GM18511 (cell line): ENCODE results near the gene ATG9A.

Experiments used
- ATAC-seq: cut with Tn5 transposase; IDR thresholded peaks from one replicate; pipeline ENCODE4 v1.9.1; 2021; ENCODE audit warnings: mild to moderate bottlenecking, moderate library complexity; ENCODE audit not compliant: unreplicated experiment

ATG9A gene

DNA sequence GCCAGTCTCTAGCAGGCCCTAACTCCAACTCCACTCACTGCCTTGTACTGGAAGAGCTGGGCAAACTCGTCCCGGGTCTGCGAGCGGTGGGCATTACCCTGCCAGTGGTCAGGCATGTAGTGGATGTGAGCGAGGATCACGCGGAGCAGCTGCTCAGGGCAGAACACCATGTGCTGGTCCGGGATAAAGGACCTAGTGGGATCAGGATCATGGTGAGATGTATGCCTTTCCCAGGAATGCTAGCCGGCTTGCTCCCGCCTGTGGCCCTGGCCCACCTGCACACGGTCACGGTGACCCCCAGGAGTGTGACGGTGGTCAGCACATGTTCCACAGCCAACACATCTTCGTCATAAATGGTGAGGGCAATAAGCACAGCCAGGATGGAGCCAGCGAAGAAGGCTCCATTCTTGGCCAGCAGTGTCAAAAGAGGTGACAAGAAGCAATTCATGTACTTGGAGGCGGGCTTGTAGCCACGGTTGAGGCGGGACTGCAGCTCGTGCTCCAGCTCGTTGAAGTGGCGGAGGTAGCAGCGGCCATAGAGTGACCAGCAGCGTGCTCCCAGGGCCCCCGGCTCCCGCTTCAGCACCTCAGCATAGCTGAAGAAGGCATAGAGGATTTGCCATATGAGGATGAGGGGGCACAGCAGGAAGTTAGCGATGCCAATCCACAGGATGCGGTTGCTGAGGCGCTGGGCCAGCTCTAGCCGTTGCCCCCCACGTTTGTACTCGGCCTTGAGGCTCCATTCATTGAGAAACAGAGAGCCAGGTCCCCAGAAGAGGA, 5.4 kb downstream of the ATG9A start:
- ATAC-seq, result no peak

DNA sequence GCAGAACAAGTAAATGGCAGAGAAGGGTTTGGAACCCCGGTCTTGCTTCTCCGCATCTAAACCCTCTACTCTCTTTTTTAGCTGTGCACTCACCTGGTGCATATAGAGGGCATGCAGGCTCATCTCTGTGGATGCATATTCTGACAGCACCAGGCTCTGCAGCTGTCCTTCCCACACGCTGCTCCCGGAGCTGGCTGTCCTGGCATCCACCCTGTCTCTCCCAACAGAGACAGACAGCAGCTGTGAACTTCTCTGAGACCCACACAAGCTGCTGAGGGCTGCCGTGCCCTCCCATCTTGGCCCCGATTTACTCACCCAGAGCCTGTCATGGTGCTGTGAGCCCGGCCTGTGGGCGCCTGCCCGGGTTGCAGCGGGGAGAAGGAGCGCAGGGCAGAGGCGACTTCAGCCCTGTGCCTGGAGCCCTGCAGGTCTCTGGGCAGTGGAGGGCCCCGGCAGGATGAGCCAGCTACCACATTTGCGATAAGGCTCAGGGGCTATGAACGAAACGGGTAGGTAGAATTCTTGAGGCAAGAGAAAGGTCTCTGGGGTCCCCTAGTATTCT, 7.4 kb downstream of the ATG9A start:
- no peak for ATAC-seq

DNA sequence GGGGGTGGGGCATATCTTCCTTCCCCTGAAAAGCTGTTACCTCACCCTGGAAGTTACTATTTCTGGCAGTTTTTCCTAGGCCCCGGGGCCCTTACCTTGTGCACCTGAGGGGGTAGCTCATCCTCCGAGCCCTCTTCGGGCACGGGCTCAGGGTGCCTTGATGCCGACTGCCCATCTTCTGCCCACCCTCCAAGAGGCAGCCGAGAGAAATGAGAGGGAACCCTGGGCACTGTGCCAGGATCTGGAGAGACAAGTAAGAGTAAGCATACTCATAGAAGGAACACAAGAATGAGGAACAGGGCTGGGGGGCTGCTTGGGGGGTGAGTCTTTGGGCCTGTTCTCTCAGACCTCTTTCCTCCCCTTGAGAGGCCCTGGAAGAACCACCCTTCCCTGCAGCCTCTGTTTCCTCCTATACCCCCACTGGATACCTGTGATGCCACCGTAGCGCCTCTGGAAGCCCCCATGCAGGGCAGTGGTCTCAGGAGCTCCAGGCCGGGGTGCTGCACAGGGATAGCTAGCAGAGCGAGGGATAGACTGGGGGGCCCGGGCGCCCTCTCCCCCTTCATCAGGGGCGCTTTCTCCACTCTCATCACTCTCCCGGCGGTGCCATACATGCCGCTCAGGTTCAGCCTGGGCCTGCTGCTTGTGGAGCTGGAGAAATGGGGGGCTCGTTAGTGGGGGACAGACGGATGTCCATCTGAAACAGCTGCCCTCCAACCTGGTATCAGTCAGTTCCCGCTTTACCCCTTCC, 8.6 kb downstream of the ATG9A start:
- ATAC-seq, result no peak

DNA sequence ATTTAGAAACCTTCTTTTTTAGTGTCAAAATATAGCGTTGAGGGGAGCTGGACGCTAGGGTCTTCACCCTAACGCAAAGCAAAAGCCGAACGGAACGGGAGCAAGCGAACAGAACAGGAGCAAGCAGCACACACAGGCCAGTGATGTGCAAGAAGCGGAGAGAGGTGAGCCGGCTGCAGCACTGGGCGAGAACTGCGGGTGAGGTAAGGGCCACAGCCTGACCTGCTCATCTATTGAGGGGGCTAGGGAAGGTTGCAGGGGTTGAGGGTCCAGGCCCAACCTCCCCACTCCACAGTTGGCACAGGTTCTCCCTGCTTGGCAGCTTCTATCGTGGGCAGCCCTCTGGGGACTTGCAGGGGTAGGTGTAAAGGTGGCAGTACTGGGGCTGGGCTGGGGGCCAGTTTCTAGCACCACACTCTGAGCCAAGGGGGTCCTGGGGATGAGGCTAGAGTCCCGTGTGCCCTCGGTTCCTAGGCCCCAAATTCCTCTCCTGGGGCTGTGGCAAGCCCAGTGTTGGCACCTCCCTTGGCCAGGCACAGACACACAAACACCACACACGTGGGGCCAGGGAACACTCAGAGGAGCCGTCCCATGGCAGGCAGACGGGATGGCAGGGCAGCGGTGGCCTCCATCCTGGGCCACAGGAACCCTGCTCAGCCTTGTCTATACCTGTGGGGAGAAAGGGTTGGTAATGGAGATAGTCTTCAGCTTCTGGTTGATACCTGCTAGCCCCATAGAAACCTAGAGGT, 9.5 kb downstream of the ATG9A start:
- no peak for ATAC-seq

DNA sequence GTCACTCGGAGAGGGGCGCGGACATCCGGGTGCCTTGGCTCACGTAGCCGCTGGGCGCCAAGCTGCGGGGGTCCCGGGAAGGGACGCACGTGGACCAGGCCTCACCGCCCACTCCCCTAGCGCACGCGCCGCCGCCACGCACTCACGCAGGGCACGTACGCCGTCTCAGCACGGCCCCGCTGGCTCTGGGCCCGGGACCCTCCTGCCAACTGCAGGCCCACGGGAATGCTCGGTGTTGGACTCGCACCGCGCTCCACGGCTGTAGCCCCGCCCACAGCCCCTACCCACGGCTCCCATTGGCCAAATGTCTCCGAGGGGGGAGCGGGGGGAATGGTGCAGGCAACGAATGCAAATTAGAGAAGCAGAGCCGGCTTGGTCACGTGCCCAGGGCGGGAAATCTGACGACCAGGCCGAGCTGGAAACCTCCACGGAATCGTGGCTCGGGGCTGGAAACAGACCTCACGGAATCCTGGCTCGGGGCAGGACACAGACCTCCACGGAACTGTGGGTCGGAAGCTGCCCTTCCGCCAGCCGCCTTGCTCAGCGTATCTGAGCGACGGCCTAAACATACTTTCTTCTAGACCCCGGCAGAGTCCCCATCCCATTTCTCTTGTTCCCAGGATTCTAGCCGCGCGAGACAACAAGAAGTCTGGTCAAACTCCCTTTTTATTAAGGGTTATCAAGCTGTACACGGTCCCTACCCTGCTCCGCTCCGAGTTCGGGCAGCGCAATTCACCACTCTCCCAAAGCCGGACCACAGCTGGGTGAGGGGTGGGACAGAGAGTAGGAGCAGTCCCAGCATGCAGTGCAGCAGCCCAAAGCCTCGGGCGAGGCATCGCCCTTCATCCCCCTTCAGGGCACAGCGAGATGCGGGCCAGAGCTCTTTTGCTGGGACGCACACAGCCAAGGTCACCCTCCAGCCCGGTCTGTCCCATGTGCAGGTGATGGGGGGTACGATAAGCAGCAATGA, 10.4 kb downstream of the ATG9A start, which contains the start of gene ABCB6:
ABCB6 (minus strand) TSS at position 227 of the 970 bp plus-strand sequence. CDS start 285 bp downstream, outside the sequence.
- peak; percentile 78 for ATAC-seq

DNA sequence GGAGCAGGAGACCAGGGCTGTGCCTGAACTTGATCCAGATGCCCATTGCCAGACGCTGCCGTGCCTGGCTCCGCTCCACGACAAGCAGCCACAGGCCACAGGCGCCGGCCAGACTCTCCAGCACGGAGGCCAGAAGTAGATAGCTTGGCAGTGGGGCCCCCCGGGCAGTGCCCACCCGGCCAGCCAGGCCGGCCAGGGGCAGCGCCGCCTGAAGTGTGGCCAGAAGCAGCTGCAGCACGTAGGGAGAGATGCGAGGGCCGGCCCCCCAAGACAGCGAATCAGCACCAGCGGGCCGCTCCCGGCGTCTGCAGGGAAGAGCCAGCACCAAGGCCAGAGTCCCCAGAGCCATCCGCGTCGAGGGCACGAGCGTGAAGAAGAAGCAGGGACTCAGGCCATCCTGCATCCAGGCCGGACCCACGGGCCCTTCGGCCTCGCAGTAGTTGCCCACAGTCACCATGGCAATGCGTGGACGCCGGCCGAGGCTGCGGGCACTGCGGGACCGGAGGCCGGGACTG, 11.2 kb downstream of the ATG9A start:
- peak; percentile 40 for ATAC-seq

DNA sequence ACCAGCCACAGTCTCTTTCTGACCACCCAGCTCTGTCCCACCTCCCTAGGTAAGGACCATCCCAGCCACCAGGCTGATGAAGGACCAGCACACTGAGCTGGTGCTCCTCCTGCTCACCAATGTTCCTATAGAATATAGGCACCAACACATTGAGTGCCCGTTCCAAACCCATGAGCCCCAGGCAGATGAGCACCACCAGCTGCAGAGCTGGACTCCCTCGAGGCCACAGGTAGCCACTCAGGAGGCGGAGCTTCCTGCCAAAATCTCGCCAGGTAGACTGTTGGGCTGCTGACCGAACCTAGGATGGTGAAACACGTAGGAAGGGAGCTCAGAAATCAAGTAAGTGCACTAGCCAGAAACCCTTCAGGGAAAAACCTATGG, 12.9 kb downstream of the ATG9A start:
- no peak for ATAC-seq

DNA sequence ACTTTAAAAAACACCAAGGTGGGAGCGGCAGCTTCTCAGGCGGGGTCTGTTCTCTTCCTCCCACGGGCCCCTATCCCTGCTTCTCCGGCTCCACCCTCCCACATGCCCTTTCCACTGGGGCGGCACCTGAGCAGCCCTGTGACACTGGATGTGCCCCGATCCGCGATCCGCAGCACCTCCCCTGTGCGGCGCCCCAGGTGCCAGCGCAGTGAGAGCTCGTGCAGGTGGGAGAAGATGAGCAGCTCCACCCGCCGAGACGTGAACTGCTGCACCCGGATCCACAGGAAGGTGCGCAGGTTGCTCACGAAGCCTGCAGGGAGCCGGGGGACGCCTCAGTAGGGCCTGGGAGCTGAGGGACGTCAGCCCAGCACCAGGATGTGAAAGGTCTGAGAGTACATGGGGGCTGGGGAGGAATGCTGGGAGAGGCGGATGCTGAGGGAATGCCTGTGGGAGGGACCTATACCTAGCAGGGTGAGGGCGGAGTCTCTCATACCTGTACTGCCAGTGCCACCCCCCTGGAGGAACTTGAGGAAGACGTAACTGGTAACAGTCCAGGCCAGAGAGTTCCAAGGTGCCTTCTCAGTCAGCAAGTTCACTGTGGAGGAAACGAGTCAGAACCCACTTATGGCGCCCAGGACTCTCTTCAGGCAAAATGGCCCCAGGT, 13.4 kb downstream of the ATG9A start:
- no peak for ATAC-seq

DNA sequence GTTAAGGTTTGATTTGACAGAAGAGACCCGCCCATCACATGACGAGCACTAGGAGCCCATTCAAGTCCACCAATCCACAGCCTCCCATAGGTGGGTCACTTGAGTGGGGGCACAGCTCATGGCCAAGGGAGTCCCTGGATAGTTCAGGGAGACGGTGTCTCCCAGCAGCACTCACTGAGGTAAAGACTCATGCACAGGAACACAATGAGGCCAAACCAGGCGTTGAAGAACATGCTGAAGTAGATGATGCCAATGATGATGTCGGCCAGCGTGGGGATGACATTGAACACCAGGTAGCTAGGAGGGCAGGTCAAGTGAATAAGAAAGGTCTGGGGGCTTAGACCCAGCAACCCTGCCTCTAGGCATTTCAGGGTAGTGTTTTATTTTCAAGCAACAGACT, 14.7 kb downstream of the ATG9A start:
- no peak for ATAC-seq

DNA sequence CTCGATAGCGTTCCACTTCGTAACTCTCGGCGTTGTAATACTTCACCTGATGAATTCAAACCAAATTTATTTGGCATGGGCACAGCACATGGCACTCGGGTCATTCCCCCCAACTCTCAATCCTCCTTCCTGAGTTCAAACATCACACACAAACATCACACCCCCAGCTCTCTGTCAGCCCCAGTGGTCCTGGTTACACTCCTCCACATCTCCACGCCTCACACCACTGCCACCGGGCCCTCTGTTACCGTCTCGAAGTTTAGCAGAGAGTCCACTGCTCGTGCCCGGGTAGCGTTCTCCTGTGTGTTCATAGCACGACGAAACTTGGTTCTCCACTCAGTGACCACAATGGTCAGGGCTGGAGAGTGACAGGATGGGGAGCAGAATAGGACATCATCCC, 15.3 kb downstream of the ATG9A start:
- no peak for ATAC-seq

DNA sequence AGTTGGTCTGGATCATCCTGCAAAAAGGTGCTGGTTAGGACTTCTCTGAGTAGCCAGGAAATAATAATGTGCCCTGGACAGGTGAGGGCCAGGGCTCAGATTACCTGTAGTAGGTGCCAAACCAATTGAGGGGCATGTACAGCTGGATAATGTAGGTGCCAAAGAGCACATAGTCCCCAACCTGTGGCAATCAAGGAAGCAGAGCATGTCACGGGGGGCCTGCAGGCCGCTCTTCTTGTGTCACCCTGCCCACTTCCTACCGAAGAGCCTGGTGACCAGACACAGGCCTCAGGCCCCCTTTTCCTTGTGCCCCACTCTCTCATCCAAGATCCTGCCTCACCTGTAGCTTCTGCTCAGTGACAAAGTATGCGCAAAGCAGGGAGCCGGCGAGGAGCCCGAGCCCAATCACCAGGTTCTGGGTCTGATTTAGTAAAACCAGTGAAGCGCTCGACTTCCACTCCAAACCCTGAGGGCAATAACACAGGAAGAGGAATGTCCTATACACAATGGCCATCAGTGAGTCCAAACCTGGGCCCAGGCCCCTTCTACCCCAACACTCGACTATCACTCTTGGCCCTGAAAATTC, 15.9 kb downstream of the ATG9A start:
- ATAC-seq, result no peak

DNA sequence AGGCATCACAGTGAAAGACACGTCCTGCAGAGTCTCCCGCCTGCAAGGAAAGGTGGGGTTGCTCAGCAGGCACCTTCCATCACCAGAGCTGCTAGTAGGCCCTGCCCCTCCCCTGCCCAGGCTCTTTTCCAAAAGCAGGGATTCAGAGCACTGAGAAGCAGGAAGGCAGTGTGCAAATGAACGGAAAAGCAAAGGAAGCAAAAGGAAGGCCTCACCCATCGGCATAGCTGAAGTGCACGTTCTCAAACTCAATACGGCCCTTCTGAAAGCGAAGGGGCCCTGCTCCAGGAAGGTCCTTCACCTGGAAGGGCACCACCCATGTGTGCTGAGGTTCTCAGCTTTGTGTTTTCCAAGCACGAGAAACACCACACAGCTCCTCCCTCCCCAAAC, 16.4 kb downstream of the ATG9A start:
- ATAC-seq, result no peak

DNA sequence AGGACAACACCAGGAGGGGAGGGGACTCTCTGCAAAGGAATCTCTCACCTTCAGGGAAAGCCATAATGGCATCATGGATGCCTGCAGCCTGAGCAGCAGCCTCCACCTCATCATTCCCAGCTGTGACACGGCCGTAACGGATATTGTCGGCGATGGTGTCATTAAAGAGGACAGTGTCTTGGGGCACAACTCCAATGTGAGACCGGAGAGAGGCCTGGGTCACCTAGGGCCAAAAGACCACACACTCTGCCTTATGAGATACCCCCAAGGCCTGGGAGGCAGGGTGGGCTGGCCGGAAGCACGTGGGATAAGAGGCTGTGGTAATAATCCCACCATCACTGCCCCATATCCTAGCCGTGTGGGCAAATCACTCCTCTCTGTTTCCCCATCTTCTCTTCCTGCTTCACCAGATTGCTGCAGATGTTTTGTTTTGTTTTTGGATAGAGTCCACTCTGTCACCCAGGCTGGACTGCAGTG, 18.5 kb downstream of the ATG9A start:
- ATAC-seq, result no peak

DNA sequence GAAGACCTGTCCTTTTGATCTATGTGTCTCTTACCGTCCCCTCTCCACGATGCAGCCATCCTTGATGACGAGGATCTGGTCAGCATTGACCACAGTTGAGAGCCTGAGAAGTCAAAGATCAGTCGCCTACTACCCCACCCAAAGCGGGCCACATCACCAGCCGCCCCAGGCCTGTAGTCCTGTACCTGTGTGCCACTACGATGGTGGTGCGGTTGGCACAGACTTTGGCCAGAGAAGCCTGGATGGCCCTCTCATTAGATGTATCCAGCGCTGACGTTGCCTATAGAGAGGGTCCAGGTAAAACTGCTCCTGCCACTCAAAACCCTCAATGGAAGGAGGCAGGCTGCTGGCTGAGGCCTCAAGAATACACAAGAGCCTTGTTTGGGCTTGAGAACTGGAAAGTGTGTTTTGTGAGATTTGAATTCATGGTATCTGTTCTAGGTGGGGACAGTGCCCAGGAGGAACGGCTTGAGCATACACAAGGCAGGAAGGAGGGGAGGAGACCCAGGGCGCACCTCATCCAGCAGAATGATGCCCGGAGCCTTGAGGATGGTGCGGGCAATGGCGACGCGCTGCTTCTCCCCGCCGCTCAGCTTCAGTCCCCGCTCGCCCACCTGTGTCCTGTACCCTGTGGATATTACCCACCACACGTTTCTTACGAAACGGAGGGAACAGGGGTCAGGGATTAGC, 19.1 kb downstream of the ATG9A start:
- no peak for ATAC-seq

DNA sequence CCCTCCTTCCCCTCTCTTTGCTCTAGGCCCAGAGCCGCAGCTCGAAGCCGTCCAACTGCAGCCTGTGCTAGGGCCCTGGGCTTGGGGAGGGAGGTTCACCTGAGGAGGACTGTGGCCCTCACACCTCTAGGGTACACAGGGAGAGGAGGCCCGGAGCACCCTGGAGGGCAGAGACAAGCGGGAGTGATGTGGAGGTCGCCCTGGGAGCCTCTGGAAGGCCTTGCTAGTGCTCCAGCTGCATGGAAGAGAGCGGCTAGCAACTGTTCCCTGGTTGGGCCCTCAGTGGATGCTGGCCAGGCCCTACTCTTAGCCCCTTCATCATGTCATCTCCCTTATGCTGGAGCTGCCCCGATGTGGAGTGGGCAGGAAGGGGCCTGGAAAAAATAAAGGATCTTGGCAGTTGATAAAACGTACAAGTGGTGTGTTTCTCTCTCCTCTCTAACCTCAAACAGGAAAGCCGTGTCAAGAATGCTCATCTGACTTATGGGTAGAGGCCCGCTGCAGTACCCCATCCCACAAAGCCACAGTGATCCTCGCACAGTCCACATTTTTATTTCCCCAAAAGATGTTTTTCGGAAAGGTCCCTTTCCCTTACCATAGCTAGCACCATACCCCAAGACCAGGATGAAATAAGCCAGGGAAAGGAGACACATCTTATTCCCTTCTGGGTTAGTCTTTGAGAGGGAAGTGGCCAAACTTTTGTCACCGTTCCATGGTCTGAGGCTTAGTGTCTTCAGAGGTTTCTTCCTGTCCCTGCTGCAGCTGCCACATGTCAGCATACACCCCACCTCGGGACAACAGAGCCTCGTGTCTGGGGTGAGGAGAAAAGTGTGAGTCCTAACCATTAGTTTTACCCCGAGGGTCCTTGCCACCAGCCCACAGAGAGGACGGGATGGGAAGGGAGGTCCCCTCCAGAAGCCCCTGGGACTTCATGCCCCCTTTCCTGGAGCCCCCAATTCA, 19.9 kb downstream of the ATG9A start:
- no peak for ATAC-seq

DNA sequence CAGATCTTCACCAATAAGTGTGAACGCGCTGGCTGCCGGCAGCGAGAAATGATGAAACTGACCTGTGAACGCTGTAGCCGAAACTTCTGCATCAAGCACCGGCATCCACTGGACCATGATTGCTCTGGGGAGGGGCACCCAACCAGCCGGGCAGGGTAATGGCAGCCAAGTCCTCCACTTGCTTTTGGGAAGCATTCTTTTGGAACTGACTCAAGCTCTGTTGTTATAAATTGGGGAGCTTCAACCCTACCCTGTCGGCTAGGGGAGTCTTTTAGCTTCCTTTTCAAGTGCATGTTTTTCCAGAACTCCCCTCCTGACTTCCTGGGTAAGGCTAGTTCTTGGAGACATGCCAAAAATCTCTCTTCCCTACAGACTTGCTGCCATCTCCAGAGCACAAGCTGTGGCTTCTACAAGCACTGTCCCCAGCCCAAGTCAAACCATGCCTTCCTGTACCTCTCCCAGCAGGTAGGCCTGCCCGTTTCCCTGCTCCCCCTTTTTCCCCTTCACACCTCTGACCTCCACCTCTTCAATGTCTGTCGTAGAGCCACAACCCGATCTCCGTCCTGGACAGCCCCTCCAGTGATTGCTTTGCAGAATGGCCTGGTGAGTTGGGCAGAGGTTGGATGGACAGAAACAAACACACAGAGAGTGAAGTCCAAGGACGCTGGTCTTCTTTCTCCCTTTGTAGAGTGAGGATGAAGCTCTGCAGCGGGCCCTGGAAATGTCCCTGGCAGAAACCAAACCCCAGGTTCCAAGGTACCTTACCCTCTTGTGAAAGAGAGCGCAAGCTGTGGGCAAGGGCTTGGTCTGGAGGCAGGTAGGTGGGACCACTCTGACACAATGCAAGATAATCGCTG, 21.3 kb downstream of the ATG9A start:
- no peak for ATAC-seq
